Coronary artery (tissue), 2 donors: Measurements from ENCODE around the gene CRYM.

ENCODE experiments used
- DNase-seq: peaks from one replicate; pipeline ENCODE4 v3.0.0-alpha.2; 2017; ENCODE audit warnings: low spot score
- H3K27ac ChIP-seq, 2 donors: fragments of 200-600 bp; sonication (generic); one replicate each; pipeline ENCODE4 v1.5.1; 2016 to 2019
- H3K4me3 ChIP-seq: fragments of 200-600 bp; sonication (generic); 2 replicates; pipeline ENCODE4 v1.5.1; 2016; ENCODE audit warnings: mild to moderate bottlenecking, moderate library complexity
- CTCF ChIP-seq: fragments of 200-600 bp; sonication (generic); IDR thresholded peaks from one replicate; pipeline ENCODE4 v1.5.1; 2019; ENCODE audit warnings: antibody characterized with exemption

The CRYM gene

GRCh38 chr16:21264571-21265036 lies 13.5 kb downstream of the CRYM start:
- H3K4me3 ChIP-seq = no peak overlapping the region
- peak overlapping the region in 1 of 2 donors; percentile 26 for H3K27ac ChIP-seq
- DNase-seq = no peak
- no peak for TF ChIP-seq CTCF

DNA sequence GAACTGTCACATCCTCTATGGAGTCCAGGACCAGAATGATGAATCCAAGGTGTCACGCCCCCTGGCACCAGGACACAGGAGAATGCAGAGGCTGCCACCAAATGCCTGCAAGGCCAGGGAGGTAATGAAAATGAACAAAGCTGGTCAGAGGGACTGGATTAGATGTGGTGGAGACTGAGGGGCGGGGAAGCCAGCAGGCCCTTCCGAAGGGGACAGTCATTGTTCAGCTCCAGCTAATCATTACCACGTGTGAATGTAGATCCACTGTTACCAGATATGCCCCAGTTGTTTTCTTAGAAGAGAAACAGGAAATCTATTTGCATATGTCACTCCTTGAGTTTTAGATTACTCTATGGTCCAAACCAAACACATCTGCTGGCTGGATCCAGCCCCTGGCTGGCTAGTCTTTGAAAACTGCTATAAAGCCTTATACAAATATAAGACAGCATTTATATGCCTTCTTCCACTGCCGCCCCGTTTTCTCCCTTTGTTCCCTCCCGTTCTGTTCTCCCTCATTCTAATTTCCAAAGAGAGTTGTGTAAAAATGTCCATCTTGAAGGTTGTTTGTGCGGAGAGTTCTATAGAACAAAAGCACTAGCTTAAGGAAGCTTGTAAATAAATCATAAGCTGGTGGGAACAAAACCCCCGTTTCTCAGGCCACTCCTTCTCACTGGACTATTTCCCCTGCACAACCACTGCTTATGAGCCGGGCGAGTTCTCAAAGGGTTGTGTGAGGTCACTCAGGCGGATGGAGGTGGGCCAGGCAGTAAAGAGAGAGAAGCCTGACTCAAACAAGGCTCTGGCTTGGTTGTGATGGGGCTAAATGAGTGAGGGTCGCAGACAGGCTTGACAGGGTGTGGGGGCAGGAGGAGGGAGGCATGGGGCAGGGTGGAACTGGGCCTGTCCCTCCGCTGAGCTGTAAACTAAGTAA lies 14.2 kb downstream of the CRYM start:
- peak overlapping the region in 1 of 2 donors; percentile 32 for H3K27ac ChIP-seq
- no peak for TF ChIP-seq CTCF
- H3K4me3 ChIP-seq = no peak overlapping the region
- DNase-seq = peak; percentile 54

GRCh38 chr16:21262779-21263639 lies 15.1 kb downstream of the CRYM start:
- no peak overlapping the region for H3K27ac ChIP-seq
- TF ChIP-seq CTCF = no peak
- no peak for DNase-seq

GRCh38 chr16:21260870-21261791 lies 17.0 kb downstream of the CRYM start:
- TF ChIP-seq CTCF = no peak
- Histone ChIP-seq H3K4me3 (no peak overlapping the region), H3K27ac (no peak overlapping the region)
- DNase-seq = peak; percentile 46

More at GRCh38 chr16:21262779-21263639, 15.1 kb downstream of the CRYM start:
- H3K4me3 ChIP-seq = no peak overlapping the region

GRCh38 chr16:21257284-21257683 lies 20.8 kb downstream of the CRYM start:
- no peak overlapping the region for H3K27ac ChIP-seq
- DNase-seq = no peak
- no peak for TF ChIP-seq CTCF
- H3K4me3 ChIP-seq = no peak overlapping the region

DNA sequence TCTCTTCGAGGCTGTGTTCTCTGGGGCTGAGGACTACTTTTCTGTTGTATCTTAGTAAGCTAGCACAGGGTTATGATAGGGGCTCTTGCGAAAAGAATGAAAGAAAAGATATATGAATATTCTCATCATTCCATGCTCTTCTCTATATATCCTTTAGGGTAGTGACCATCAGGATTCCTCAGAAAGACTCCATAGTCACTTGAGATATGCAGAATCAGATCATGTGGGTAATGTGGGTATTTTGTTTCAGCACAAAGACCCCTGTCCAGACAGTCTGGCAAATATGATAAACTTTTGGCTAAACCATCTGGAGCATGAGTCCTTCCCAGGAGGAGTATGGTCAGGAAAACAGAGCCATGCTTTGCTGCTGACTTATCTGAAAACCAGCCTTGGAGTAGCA lies 21.5 kb downstream of the CRYM start:
- no peak overlapping the region for H3K27ac ChIP-seq
- TF ChIP-seq CTCF = no peak
- no peak overlapping the region for H3K4me3 ChIP-seq
- no peak for DNase-seq
